NCI-H774 (cell line): Measurements from ENCODE around the gene BNIP3.

Source experiments
- DNase-seq: peaks from one replicate; lab custom pipeline; 2025; lab: John Stamatoyannopoulos, UW

BNIP3 gene

GRCh38 chr10:131949041-131949862 is 32.5 kb downstream of the BNIP3 start:
- DNase-seq: no peak

DNA sequence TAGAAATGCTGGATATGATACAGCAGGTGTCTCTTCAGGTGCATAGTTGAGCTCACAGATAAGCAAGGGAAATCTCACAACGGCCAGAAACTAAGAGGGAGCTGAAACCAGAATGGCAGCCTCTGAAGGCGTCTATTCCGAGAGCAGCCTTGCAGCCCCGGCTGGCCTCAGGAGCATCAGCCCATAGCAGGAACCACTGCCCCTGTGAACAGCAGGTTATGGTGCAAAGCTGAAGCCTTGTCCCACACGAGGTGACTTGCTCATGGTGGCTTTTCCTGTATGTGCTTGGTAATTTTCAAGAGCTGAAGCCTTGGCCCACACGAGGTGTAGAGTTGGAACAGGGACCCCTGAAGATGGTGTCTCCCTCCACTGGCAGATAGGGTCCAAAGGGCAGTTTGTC is 33.2 kb downstream of the BNIP3 start:
- DNase-seq: no peak

- DNase-seq: no peak
Measured at GRCh38 chr10:131947631-131948347, 33.9 kb downstream of the BNIP3 start.

DNA sequence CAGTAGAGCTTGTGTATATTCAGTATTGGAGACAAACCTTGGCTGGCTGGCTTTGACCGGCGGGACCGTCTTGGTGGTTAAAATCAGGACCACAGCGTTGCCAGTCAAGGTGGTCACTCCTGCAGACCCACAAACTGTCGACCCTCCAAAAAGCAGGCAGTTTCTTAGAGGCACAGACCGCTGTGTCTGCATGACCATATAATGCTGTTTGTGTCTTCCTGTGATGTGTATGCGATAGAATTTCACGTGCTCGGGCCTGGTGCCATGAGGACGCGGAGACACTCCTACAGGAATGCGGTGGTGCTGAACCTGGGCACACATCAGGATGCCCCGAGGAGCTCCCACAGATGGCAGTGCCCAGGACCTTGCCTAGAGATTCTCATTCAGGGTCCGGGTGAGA is 34.8 kb downstream of the BNIP3 start:
- no peak for DNase-seq

DNA sequence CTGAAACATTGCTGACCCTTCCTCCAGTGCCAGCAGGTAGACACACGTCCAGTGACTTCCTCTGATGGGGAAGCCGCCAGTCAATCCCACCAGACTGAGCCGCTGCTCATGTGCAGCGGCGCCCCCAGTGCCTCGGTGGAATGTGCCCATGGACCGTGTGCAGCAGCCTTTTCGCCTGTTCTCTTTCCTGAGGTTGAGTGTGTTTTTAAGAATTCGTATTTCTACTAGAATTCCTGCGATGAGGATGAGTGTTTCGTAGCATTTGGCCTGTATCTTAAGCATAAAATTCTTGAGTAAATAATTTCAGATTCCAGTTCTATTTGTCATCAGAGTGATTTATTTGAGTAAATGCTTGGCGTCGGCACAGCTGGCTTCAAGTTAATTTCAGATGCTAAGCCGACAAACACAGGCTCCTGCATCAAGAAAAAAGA is 35.4 kb downstream of the BNIP3 start:
- DNase-seq: no peak

GRCh38 chr10:131944976-131945695 is 36.6 kb downstream of the BNIP3 start:
- no peak for DNase-seq

DNA sequence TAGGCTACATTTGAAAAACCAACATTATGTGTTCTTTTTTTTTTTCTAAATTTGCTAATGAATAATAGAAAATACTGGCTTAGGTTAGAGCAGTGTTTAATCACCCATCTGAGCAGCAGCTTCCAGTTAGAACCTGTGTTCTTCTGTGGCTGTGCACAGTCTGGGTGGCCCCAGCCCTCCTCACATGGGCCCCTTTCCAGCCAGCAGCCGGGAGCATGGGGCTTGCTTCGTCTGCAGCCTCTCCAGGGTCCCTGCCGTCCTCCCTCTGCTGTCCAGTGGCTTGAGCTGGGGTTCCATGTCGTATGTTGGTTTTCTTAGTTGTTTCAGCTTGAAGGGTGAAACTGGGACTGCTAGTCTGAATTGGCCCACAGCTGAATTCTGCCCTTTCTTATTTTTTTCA is 37.3 kb downstream of the BNIP3 start:
- no peak for DNase-seq

DNA sequence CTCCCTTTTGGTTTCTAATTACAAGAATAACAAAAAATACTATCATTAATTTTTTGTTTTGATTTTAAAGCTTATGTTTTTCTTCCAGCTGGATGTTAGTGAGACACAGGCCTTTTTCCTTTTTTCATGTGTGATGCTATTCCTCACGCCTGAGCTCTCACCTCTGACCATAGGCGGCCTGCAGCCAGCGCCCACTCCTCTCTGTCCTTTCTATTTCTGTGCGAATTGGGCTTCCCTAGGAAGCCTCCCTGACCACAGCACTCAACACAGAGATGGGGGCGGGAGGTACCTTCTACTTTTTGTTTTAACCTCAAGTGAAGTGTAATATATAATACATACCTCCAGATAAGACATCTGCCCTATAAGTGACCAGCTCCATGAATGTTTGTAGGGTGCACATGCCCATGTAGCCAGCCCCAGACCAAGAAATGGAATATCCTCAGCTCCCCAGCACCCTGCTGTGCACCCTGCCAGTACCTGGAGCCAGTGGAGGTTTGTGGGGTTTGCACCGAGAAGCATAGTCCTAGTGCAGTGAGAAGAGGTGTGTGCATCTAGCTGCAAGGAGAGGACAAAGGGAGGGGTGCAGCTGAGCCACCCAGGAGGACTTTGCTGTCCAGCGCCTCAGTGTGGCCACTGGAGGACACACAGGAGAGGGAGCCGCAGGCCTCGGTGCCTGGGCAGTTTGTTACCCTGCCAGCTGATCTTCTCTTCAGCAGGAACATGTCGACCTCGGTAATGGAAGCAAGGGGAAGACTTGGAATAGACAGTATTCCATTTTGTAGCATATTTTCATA is 38.5 kb downstream of the BNIP3 start:
- no peak for DNase-seq

DNA sequence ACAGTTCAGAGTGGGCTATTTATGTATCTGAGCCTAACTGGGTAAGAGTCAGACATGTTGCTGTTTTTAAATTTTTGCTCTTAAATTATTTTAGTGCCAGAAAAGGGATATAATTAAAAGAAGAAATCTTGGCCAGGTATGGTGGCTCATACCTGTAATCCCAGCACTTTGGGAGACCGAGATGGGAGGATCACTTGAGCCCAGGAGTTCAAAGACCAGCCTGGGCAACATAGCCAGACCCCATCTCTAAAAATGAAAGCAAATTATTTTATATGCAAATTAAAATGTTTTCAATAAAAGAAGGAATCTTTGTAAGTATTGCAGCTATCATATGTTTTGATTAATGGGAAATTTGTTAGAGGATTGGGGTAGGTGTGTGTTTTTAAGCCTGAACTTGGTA is 39.3 kb downstream of the BNIP3 start:
- DNase-seq: no peak

DNA sequence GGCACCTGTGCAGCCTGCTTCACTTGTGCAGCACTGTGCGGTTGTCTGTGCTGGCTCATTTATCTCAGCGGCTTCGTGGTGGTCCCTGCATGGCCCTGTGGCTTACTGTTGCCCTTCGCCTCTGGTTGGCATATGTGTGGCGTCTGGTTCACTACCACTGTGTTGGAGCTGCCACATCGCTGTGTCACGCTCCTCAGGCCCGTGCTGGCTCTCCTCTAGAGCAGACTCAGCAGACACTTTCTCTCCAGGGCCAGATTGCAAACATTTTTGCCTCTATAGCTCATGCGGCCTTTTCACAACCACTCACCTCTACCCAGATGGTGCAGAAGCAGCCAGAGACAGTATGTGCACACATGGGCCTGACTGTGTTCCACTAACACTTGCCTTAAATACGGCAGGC is 43.0 kb downstream of the BNIP3 start:
- no peak for DNase-seq

- DNase-seq: no peak
Measured at GRCh38 chr10:131937836-131938235, 43.9 kb downstream of the BNIP3 start.

DNA sequence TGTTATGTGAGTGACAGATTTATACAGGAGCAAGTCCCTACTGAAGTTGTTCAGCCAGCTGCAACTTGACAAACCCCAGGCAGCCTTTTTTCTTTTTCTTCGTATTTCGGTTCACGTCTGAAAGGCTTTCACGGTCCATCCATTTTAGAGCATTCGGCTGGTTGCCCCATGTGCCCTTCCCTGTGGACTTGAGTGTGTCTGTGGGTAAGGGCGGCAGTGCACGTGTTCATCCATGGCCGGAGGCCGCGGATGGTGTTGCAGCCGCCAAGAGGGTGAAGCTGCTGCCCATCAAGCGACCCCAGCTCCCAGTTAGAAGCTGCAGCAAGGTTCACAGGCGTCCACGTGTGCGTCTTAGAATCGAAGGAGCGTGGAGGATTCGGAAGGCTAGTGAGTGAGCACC is 45.0 kb downstream of the BNIP3 start:
- DNase-seq: no peak

DNA sequence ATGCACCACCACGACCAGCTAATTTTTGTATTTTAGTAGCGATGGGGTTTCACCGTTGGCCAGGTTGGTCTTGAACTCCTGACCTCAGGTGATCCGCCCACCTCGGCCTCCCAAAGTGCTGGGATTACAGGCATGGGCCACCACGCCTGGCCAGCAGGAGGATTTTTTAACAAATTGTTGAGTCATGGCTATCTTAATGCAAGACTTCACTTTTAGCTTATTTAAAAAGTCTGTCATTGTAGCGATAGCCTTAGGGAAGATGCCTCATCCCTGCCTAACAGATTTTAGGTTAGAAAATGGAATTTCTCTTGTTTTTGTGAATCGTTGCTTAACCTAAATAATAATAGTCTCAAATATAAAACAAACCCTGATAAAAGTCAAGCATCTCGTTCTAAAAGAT is 45.4 kb downstream of the BNIP3 start:
- DNase-seq: no peak

DNA sequence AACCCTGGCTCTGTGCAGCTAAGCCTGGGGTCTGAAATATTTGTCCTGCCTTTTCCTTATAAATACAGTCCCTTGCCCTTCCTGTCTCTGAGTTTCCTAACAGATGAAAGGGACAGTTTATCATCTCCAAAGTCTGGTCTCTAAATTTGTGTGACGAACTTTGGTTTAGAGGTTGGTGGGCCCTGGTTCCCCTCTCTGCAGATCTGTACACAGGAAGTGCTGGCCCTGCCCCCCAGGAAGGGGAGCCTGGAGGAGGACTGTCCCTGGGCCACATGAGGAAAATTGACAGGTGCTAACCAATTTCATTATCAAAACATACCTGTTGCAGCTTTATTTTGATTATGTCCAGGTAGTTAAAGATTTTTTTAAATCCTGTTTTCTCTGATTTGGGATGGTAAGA is 46.5 kb downstream of the BNIP3 start:
- no peak for DNase-seq

DNA sequence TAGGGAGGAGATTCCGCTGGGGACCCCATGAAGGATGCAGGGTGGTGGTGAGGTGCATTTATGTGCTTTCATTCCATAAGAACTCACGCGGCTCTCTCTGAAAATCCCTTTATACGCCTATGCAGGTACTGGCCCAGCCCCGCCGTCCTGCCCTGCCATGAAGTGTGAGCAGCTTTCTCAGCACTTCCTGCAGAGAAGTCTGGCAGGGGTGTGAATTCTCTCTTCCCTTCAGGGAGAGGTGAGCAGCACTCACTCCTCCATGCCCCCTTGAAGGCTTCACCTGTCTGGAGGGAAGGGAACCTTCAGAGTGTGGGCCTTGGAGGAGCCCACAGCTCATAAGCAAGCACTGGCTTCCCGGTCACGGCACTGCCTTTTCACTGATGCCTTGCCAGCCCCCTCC is 47.0 kb downstream of the BNIP3 start:
- no peak for DNase-seq

GRCh38 chr10:131933696-131934086 is 48.0 kb downstream of the BNIP3 start:
- DNase-seq: no peak

GRCh38 chr10:131933016-131933695 is 48.6 kb downstream of the BNIP3 start:
- DNase-seq: no peak

GRCh38 chr10:131931981-131932380 is 49.7 kb downstream of the BNIP3 start:
- no peak for DNase-seq

GRCh38 chr10:131930586-131931330 is 51.0 kb downstream of the BNIP3 start:
- no peak for DNase-seq

GRCh38 chr10:131930150-131930549 is 51.6 kb downstream of the BNIP3 start:
- no peak for DNase-seq
